HG02763 (cell line): ENCODE measurements around the gene ALDH3A2.

Experiments
- ATAC-seq: cut with Tn5 transposase; IDR thresholded peaks from one replicate; pipeline ENCODE4 v1.9.1; 2021; ENCODE audit warnings: mild to moderate bottlenecking, moderate library complexity; ENCODE audit not compliant: unreplicated experiment

Gene ALDH3A2

GRCh38 chr17:19713901-19714361 lies 65.4 kb downstream of the ALDH3A2 start:
- no peak for ATAC-seq

- ATAC-seq, result no peak
Observed at GRCh38 chr17:19714542-19715411, 66.2 kb downstream of the ALDH3A2 start.

- no peak for ATAC-seq
Observed at GRCh38 chr17:19716108-19717030, 67.8 kb downstream of the ALDH3A2 start, which contains the start of gene SLC47A2. SLC47A2 (minus strand) TSS chr17:19716584; CDS start chr17:19716555, 29 bp downstream.

- no peak for ATAC-seq
Observed at GRCh38 chr17:19717031-19717360, 68.4 kb downstream of the ALDH3A2 start.

- ATAC-seq, result no peak
Observed at GRCh38 chr17:19717411-19717908, 68.9 kb downstream of the ALDH3A2 start.

- ATAC-seq, result no peak
Observed at GRCh38 chr17:19718041-19718612, 69.6 kb downstream of the ALDH3A2 start.

GRCh38 chr17:19718613-19719354 lies 70.2 kb downstream of the ALDH3A2 start:
- ATAC-seq, result no peak

GRCh38 chr17:19719355-19720209 lies 71.0 kb downstream of the ALDH3A2 start:
- no peak for ATAC-seq

- no peak for ATAC-seq
Observed at GRCh38 chr17:19720210-19720475, 71.6 kb downstream of the ALDH3A2 start.

GRCh38 chr17:19720631-19721426 lies 72.3 kb downstream of the ALDH3A2 start:
- no peak for ATAC-seq

GRCh38 chr17:19723964-19724363 lies 75.4 kb downstream of the ALDH3A2 start:
- ATAC-seq, result no peak

- ATAC-seq, result no peak
Observed at GRCh38 chr17:19724501-19725420, 76.2 kb downstream of the ALDH3A2 start.

GRCh38 chr17:19725486-19725885 lies 76.9 kb downstream of the ALDH3A2 start:
- ATAC-seq, result no peak

- ATAC-seq, result no peak
Observed at GRCh38 chr17:19726631-19727376, 78.3 kb downstream of the ALDH3A2 start.
